Stimulated activated CD8-positive, alpha-beta memory T cell treated with anti-CD3 and anti-CD28 coated beads, Interleukin-12 subunit alpha, Interleukin-12 subunit beta, amount 100 ng/mL, for 24 hours (primary cell): ENCODE results near the gene AP3B1.
"Not testable (repeated sequence)": the region's sequence is repeated elsewhere in the genome, so short reads cannot be mapped to it uniquely, and the experiment has no call there.

Experiments used
- DNase-seq: peaks from one replicate; pipeline ENCODE4 v3.0.0-alpha.2; 2020; ENCODE audit errors: extremely low read depth

The AP3B1 gene

GRCh38 chr5:78245136-78245535 lies 49.4 kb downstream of the AP3B1 start:
- DNase-seq = no peak

GRCh38 chr5:78243639-78244038 lies 50.9 kb downstream of the AP3B1 start:
- no peak for DNase-seq

- no peak for DNase-seq
These were observed 51.4 kb downstream of the AP3B1 start for GRCh38 chr5:78243091-78243490.

GRCh38 chr5:78242001-78242400 lies 52.5 kb downstream of the AP3B1 start:
- no peak for DNase-seq

GRCh38 chr5:78237911-78238310 lies 56.6 kb downstream of the AP3B1 start:
- no peak for DNase-seq

GRCh38 chr5:78236046-78236445 lies 58.5 kb downstream of the AP3B1 start:
- DNase-seq = no peak

GRCh38 chr5:78235289-78235688 lies 59.2 kb downstream of the AP3B1 start:
- no peak for DNase-seq

GRCh38 chr5:78234804-78235203 lies 59.7 kb downstream of the AP3B1 start:
- DNase-seq = no peak

- no peak for DNase-seq
These were observed 62.3 kb downstream of the AP3B1 start for GRCh38 chr5:78232163-78232562.

- DNase-seq = no peak
These were observed 70.1 kb downstream of the AP3B1 start for GRCh38 chr5:78224358-78224757.

- no peak for DNase-seq
These were observed 72.5 kb downstream of the AP3B1 start for GRCh38 chr5:78221964-78222451.

GRCh38 chr5:78221467-78221866 lies 73.0 kb downstream of the AP3B1 start:
- DNase-seq = no peak

GRCh38 chr5:78215972-78216371 lies 78.5 kb downstream of the AP3B1 start:
- no peak for DNase-seq

- DNase-seq = no peak
These were observed 78.9 kb downstream of the AP3B1 start for GRCh38 chr5:78215565-78215964.

- DNase-seq = no peak
These were observed 80.7 kb downstream of the AP3B1 start for GRCh38 chr5:78213799-78214198.

- DNase-seq = no peak
These were observed 83.4 kb downstream of the AP3B1 start for GRCh38 chr5:78211052-78211451.

- DNase-seq = no peak
These were observed 90.3 kb downstream of the AP3B1 start for GRCh38 chr5:78204241-78204640.

- no peak for DNase-seq
These were observed 90.7 kb downstream of the AP3B1 start for GRCh38 chr5:78203815-78204214.

- no peak for DNase-seq
These were observed 104.1 kb downstream of the AP3B1 start for GRCh38 chr5:78190402-78190801.

GRCh38 chr5:78188681-78189080 lies 105.8 kb downstream of the AP3B1 start:
- DNase-seq = not testable (repeated sequence)

- DNase-seq = no peak
These were observed 107.3 kb downstream of the AP3B1 start for GRCh38 chr5:78187172-78187571.

- no peak for DNase-seq
These were observed 111.7 kb downstream of the AP3B1 start for GRCh38 chr5:78182838-78183237.

- no peak for DNase-seq
These were observed 116.1 kb downstream of the AP3B1 start for GRCh38 chr5:78178356-78178755.

- not testable (repeated sequence) for DNase-seq
These were observed 124.2 kb downstream of the AP3B1 start for GRCh38 chr5:78170335-78170734.
